GM19025 (cell line): ENCODE measurements around the gene TFPI2.

Source experiments
- ATAC-seq: cut with Tn5 transposase; IDR thresholded peaks from one replicate; pipeline ENCODE4 v1.9.1; 2021; ENCODE audit warnings: mild to moderate bottlenecking, low read depth, moderate library complexity; ENCODE audit not compliant: unreplicated experiment

The TFPI2 gene

GRCh38 chr7:93910076-93910994 is 19.8 kb upstream of the TFPI2 start:
- no peak for ATAC-seq

DNA sequence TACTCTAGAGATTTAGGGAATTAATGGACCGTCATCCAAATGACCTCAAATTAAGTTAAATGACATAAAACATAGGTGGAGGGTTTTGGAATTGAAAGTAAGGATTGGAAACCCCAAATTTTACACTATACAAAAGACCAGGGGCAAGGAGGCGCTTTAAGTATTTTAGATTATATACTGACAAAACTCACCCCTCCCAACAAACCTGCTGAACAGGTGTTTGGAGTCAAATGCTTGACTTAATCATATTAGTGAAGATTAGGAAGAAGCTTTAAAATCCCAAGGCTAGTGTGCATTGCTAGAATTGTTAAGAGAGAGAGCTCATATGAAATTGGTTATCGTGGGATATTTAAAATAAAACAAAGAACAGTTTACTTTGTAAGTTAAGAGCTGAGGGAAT is 15.7 kb upstream of the TFPI2 start, which contains the start of gene GNGT1:
GNGT1 (plus strand) TSS at position 301 of the 400 bp plus-strand sequence. CDS start 180 bp downstream, outside the sequence.
- no peak for ATAC-seq

GRCh38 chr7:93902777-93903423 is 12.3 kb upstream of the TFPI2 start:
- no peak for ATAC-seq

- ATAC-seq, result no peak
Observed at GRCh38 chr7:93897680-93898079, 7.1 kb upstream of the TFPI2 start.

DNA sequence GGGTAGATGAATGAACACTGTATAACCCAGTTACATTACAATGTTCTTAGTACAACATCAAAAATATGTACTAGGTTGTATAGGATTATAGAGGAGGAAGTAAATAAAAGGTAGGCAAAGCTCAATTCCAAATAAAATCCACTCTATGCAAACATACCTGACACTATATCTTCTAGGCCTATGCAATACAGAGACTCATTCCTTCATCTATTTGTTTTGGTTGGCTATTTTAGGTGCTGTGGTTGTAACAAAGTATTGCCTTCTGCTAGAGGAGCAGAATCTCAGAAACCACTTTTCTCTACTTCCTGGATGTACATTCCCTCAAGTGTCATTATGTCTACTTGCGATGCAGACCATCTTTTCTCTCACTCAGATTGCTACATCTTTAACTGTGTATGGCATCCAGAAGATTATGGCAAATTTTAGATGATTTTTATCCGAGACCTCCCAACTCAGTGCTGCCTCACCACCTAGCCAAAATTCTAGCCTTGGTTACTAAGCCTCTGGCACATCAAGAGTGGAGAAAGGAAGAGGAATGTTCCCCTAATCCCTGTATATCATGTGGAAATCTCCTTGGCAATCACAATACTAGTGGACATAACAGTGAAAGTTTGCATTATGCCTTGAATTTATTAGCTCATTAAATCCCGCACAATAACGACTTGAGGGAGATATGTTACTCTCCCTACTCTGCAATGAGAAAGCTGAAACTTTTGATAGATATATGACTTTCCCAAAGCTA is 5.5 kb upstream of the TFPI2 start:
- no peak for ATAC-seq

GRCh38 chr7:93894966-93895640 is 4.5 kb upstream of the TFPI2 start:
- no peak for ATAC-seq

DNA sequence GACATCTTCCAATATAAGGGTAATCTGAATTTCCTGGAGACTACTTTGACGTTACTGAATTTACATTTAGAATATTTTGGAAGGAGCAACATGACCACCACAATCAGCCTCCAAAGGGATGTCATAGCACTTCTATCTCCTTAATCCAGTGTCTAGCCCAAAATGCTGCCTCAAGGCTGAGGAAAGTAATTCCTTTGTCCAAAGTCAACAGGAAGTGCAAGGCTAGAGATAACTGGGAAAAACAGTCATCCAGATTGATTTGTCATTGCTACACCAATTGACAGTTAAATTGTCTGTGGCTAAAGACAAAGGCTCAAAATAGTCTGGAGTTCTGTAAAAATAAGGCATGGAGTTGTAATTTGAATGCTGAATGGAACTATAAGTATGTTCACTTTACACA is 3.9 kb upstream of the TFPI2 start:
- ATAC-seq, result no peak

GRCh38 chr7:93890041-93890463 is 501 bp downstream of the TFPI2 start:
- ATAC-seq, result no peak

DNA sequence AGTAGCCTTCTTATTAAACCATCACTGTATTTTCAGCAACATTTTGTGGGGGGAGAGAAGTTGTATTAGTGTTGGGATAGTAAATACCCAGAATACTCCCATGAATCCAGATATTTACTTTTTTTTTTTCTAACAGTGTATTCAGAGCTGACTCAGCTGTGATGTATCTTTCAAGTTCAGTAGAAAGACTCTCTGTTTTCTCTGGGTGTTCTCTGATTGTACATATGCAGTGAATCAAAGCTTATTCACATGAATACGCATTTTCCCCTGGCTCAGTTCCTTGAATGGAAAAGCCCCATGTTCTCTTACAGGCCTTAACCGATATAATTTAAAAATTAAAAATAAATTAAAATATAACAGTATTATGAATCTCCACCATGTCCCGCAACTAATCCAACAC is 1.3 kb downstream of the TFPI2 start:
- ATAC-seq, result no peak

DNA sequence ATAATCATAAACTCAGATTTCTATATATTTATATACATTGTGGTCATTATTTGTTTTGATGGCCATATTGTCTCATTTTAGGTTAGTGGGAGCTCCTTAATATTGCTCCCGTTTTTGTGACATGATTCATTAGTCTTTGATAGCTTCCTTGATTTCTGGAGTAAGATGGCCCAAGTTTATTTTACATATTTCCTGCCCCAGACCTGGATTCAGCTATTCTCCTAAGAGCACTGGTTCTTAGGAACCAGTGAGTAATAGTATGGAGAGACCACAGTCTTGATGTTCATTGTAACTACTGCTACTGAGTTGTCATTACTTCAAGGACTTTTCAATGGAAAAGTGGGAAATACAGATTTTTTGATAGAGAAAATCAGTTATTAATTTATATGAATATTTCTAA is 6.0 kb downstream of the TFPI2 start:
- no peak for ATAC-seq

DNA sequence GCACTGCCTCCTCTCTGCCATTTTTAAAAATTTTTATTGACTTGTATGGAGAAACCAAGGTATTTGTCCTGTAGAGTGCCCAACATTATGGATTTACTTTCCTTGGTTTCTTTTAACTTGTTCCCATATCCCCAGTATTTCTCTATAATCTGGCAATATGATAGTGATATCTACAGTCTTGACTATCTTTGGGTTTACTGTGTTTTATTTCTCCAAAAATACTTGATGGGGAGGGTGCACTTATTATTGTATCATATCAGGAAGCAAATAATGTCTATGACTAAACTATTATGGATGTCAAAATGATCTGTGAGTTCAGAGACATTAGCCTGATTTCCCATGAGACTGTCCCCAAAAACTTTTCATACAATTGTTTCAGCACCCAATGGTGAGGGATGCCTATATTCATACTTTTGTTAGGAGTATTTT is 6.6 kb downstream of the TFPI2 start:
- no peak for ATAC-seq

DNA sequence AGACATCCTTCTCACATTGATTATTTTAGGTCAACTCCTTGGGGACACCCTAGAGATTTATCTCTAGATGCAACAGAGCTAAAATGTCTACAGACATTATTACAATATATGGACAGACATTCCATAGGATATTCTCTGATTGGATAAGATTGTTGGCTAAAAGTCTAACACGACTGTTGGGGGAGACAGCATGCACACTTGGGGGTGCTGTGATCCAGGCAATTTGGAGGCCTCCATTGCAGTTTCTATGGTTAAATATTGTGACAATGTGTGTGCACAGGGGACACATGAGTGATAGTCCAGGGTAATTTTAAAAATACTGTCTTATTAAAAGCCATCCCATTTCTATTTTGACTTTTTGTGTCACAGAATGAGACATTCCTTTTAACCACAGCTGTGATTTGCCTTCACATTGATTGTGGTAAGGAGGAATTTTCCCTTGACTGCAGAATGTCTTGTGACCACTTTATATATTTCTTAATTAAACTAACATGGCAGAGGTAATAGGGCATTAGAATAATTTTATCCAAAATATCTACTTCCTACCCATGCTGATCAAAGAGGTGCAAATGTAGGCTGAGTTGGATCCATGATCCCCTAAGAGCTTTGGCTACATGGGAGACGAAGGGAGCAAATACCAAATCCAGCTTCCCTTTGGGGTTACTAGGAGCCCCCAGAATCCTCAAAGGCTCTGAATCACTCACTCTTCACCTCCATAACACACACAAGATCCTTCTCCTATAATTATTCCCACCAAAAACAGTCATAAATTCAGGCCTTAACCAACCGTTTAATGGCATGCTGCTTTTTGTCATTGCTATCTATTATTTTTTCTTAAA is 7.3 kb downstream of the TFPI2 start:
- no peak for ATAC-seq

DNA sequence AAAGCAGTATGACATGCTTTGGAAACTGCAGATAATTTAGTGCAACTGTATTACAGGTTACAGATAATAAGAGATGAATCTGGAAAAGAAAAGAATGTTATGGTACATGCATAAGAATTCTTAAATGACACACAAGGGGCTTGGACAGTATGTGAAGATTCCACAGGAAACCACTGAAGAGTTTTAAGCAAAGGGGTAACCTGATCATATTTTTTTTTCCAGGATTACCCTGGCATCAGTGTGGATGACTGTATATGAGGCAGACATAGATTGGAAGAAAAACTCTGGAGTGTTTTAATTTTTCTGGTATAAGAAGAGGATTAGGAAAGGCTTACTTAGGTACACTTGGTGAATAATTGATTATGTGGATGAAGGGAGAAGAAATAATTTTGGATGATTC is 8.1 kb downstream of the TFPI2 start:
- ATAC-seq, result no peak

DNA sequence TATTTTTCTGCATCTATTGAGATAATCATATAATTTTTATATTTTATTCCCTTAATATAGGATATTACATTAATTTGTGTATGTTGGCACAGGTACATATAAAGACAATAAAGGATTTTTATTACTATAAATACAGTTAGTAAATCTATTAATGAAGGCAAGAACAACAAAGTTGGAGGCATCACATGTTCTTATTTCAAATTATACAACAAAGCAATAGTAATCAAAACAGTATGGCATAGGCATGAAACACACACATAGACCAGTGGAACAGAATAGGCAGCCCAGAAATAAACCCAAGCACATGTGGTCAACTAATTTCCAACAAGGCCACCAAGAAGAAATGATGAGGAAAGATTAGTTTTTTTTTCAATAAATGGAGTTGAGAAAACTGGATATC is 11.2 kb downstream of the TFPI2 start:
- no peak for ATAC-seq

DNA sequence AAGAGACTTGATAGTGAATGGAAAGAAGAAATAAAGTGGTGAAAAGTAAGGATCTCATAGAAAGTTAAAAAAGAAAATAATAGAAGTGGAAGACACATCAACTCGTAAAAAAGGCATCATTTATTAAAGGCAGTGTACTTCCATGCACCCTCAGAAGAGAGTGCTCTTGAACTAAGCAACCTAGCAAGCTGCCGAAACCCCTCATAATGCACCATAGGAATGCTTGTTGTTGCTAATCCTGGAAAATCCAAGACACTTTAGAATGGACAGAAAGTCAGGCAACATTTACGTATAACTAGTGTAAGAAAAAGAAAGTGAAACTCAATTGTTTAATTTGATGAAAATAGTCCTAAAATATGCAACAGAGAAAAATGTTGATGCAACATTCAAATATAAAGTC is 12.8 kb downstream of the TFPI2 start:
- no peak for ATAC-seq

GRCh38 chr7:93873998-93874574 is 16.5 kb downstream of the TFPI2 start:
- no peak for ATAC-seq

DNA sequence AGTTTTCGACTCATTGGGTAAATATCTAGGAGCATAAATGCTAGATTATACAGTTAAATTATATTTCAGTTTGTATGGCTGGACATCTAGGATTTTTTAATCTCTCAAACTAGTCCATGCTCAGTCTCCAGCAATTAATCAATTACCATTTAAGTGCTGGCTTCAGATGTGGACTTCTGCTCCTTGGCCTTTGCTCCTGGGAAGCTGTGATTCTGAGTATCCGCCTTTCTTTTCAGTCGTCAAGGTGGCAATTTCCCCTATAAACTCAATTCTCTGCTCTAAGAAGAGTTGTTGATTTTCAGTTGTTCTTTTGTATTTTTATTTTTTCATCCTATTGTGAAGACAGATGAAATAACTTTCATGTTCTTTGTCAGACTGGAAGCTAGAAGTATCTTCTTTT is 23.7 kb downstream of the TFPI2 start:
- ATAC-seq, result no peak

GRCh38 chr7:93862651-93863050 is 27.9 kb downstream of the TFPI2 start:
- no peak for ATAC-seq

DNA sequence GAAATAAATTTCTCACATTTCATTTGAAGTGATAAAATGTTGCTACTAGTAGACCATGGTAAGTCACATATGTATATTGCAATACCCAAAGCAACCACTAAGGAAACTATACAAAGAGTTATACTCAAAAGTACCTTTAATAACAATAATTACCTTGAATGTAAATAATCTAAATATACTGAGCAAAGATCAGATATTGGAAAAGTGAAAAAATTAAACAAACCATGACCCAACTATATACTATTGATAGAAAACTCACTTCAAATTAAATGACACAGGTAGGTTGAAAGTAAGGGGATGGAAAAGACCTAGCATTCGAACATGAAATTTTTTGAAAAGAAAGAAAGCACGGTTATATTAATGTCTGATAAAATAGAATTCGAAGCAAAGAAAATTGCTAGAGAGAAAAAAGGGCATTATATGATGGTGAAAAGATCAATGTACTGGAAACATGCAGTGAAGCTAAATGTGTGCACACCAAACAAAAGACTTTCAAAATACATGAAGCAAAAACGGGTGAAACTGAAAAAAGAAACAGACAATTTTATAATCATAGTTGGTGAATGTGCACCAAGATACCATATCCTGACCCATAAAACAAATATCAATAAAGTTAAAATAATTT is 29.1 kb downstream of the TFPI2 start:
- ATAC-seq, result no peak
